Caco-2 (cell line): ENCODE measurements around the gene TMEM202. TPM values are rescaled to one million over a fixed set of nuclear protein-coding genes. Genes with fewer than 3 reads are reported as not detected.

ENCODE experiments used
- BruUV-seq: library from RNA; stranded (reverse); fragments of 400-500 nt; replicated peaks from 2 replicates; lab custom pipeline; 2021; lab: Mats Ljungman, UMichigan
- CTCF ChIA-PET: fragments of 300-600 bp; sonication (Branson Sonifier 250); formaldehyde crosslinking; loops from one replicate; lab custom pipeline; 2022; ENCODE audit warnings: antibody characterized with exemption; lab: Charles Lee
- POLR2A ChIA-PET: fragments of 300-600 bp; sonication (Branson Sonifier 250); formaldehyde crosslinking; loops from one replicate; lab custom pipeline; 2022; ENCODE audit warnings: antibody characterized with exemption; lab: Charles Lee
- DNase-seq, 2 experiments: peaks; one replicate each; pipeline versions ENCODE4 v3.0.0 to v3.0.0-alpha.2; 2020 to 2022
- H3K27me3 ChIP-seq: replicated peaks from 2 replicates; pipeline ENCODE4 v1.6.0; 2011; ENCODE audit warnings: low read length; ENCODE audit not compliant: control insufficient read depth, insufficient read depth
- H3K36me3 ChIP-seq: 2 replicates; pipeline ENCODE4 v1.5.1; 2011; ENCODE audit warnings: low read length; ENCODE audit not compliant: control insufficient read depth, insufficient read depth
- H3K4me1 ChIP-seq: fragments of 250-450 bp; sonication (Bioruptor Pico); 2 replicates; pipeline ENCODE4 v1.5.1; 2020; ENCODE audit warnings: mild to moderate bottlenecking
- H3K4me3 ChIP-seq: 2 replicates; pipeline ENCODE4 v1.5.1; 2011; ENCODE audit warnings: low read depth, mild to moderate bottlenecking, control low read depth, low read length
- H3K9me3 ChIP-seq: fragments of 250-450 bp; sonication (Bioruptor Pico); 2 replicates; pipeline ENCODE4 v1.5.1; 2020; ENCODE audit warnings: mild to moderate bottlenecking, moderate library complexity
- H3K27ac Mint-ChIP-seq: one replicate; pipeline ENCODE4 v1.8.0; 2022; ENCODE audit warnings: mixed read lengths; ENCODE audit not compliant: unreplicated experiment
- H3K27me3 Mint-ChIP-seq: one replicate; pipeline ENCODE4 v1.8.0; 2022; ENCODE audit warnings: mixed read lengths; ENCODE audit not compliant: insufficient read depth, unreplicated experiment
- H3K36me3 Mint-ChIP-seq: one replicate; pipeline ENCODE4 v1.8.0; 2022; ENCODE audit warnings: mild to moderate bottlenecking, mixed read lengths; ENCODE audit not compliant: insufficient read depth, unreplicated experiment
- H3K4me1 Mint-ChIP-seq: one replicate; pipeline ENCODE4 v1.8.0; 2022; ENCODE audit warnings: low read depth, mixed read lengths; ENCODE audit not compliant: unreplicated experiment
- H3K4me3 Mint-ChIP-seq: one replicate; pipeline ENCODE4 v1.8.0; 2022; ENCODE audit warnings: mild to moderate bottlenecking, moderate library complexity, mixed read lengths; ENCODE audit not compliant: unreplicated experiment
- H3K9me3 Mint-ChIP-seq: one replicate; pipeline ENCODE4 v1.8.0; 2022; ENCODE audit warnings: mixed read lengths; ENCODE audit not compliant: unreplicated experiment
- CTCF ChIP-seq, 2 experiments: fragments of 200-600 bp in 1 of 2; IDR thresholded peaks; 1 replicate in 1 of 2; 2 replicates in 1 of 2; pipeline versions ENCODE4 v1.5.1 to v1.8.0; 2011 to 2022; ENCODE audit warnings: antibody characterized with exemption in 1 of 2, control low read depth in 1 of 2, inconsistent platforms in 1 of 2, low read depth in 1 of 2, low read length in 1 of 2, mild to moderate bottlenecking in 1 of 2, moderate library complexity in 1 of 2; ENCODE audit not compliant: insufficient read depth in 1 of 2, severe bottlenecking in 1 of 2, unreplicated experiment in 1 of 2
- intact Hi-C: fragments of 100-400 bp; cut with micrococcal nuclease; formaldehyde crosslinking; loops from one replicate; pipeline ENCODE4 v1.10.0; 2022; ENCODE audit not compliant: unreplicated experiment
- total RNA-seq: library from RNA; stranded (reverse); gene quantifications from 2 replicates; pipeline ENCODE4 v1.2.3, GENCODE V29; 2022

TMEM202 gene
- total RNA-seq, 1 experiment from 2014 or later, result not detected

GRCh38 chr15:72365844-72366243 is 32.3 kb upstream of the TMEM202 start:
- ChIA-PET CTCF (no interaction called here), POLR2A (no interaction called here)
- intact Hi-C loops, result no loop called here
- TF ChIP-seq CTCF (IDR thresholded peaks at IDR 0.05; ENCODE audit: insufficient read depth in 1 of 2, low read depth in 1 of 2, low read length in 1 of 2, severe bottlenecking in 1 of 2, unreplicated experiment in 1 of 2), result no peak
- Mint-ChIP-seq H3K9me3 (no peaks in the 10 kb centered on the region), H3K27me3 (no peaks in the 10 kb centered on the region), H3K4me1 (no peaks in the 10 kb centered on the region), H3K27ac (no peak overlapping the region), H3K4me3 (no peak overlapping the region), H3K36me3 (peaks cover 15% of the 10 kb centered on the region)
- H3K27me3 ChIP-seq, result no peaks in the 10 kb centered on the region
- H3K4me3 ChIP-seq, result no peak overlapping the region
- DNase-seq, result no peak
- no TSS peak for BruUV-seq
- peaks cover 2% of the 10 kb centered on the region; the same call in 1 of the 2 replicates for H3K36me3 ChIP-seq
- H3K9me3 ChIP-seq, result no peaks in the 10 kb centered on the region
- no peaks in the 10 kb centered on the region for H3K4me1 ChIP-seq

GRCh38 chr15:72368325-72368724 is 29.8 kb upstream of the TMEM202 start:
- POLR2A ChIA-PET, result no interaction called here

GRCh38 chr15:72368899-72369298 is 29.2 kb upstream of the TMEM202 start:
- intact Hi-C loops, result no loop called here
- no TSS peak for BruUV-seq

More at GRCh38 chr15:72368325-72368724, 29.8 kb upstream of the TMEM202 start:
- Mint-ChIP-seq H3K9me3 (no peaks in the 10 kb centered on the region), H3K4me1 (no peaks in the 10 kb centered on the region), H3K36me3 (peaks cover 20% of the 10 kb centered on the region), H3K4me3 (no peak overlapping the region), H3K27ac (no peak overlapping the region), H3K27me3 (no peaks in the 10 kb centered on the region)
- TF ChIP-seq CTCF (IDR thresholded peaks at IDR 0.05; ENCODE audit: insufficient read depth in 1 of 2, low read depth in 1 of 2, low read length in 1 of 2, severe bottlenecking in 1 of 2, unreplicated experiment in 1 of 2), result no peak
- CTCF ChIA-PET, result interaction anchor here (0.5 kb wide), 1 partner anchor 27 kb away, joined by 4 read pairs; no protein-coding TSS in a partner anchor
- Histone ChIP-seq H3K9me3 (no peaks in the 10 kb centered on the region), H3K4me1 (no peaks in the 10 kb centered on the region), H3K4me3 (no peak overlapping the region), H3K27me3 (no peaks in the 10 kb centered on the region), H3K36me3 (peaks cover 2% of the 10 kb centered on the region; the same call in 1 of the 2 replicates)
- DNase-seq, result no peak
- intact Hi-C loops, result no loop called here
- no TSS peak for BruUV-seq

More at GRCh38 chr15:72368899-72369298, 29.2 kb upstream of the TMEM202 start:
- Mint-ChIP-seq H3K36me3 (peaks cover 20% of the 10 kb centered on the region), H3K27me3 (no peaks in the 10 kb centered on the region), H3K27ac (no peak overlapping the region), H3K9me3 (no peaks in the 10 kb centered on the region), H3K4me1 (no peaks in the 10 kb centered on the region), H3K4me3 (no peak overlapping the region)
- no peak for DNase-seq
- CTCF ChIA-PET, result no interaction called here
- POLR2A ChIA-PET, result no interaction called here
- Histone ChIP-seq H3K36me3 (peaks cover 2% of the 10 kb centered on the region; the same call in 1 of the 2 replicates), H3K27me3 (no peaks in the 10 kb centered on the region), H3K4me1 (no peaks in the 10 kb centered on the region), H3K4me3 (no peak overlapping the region), H3K9me3 (no peaks in the 10 kb centered on the region)
- no peak for TF ChIP-seq CTCF (IDR thresholded peaks at IDR 0.05; ENCODE audit: insufficient read depth in 1 of 2, low read depth in 1 of 2, low read length in 1 of 2, severe bottlenecking in 1 of 2, unreplicated experiment in 1 of 2)
